ENCODE data around the gene DOK4. TPM values are rescaled to one million over a fixed set of nuclear protein-coding genes. Genes with fewer than 3 reads are reported as not detected.
A peak's percentile ranks its signal among the peaks of the same experiment; 100 is the strongest.

Gene DOK4
- total and polyA plus RNA-seq, 12 donors: 3.6 to 10.7 (median 8.0) TPM

GRCh38 chr16:57525761-57526160, 39.5 kb upstream of the DOK4 start:
- 90% methylated on average over 18 of the region's 18 CpGs for WGBS, 2 donors
- peak in 1 of 8 donors; percentile 4 for ATAC-seq
- no peak for TF ChIP-seq CTCF (IDR thresholded peaks at IDR 0.05)

DNA sequence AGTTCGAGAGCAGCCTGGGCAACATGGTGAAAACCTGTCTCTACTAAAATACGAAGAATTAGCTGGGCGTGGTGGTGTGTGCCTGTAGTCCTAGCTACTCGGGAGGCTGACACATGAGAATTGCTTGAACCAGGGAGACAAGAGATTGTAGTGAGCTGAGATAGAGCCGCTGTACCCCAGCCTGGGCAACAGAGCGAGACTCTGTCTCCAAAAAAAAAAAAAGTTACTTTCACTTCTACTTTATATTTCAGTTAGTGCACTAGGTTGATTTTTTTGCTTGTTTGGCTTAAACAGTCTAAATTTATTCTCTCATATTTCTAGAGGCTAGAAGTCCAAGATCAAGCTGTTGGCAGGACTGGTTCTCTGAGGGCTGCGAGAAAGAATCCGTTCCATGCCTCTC, 36.7 kb upstream of the DOK4 start:
- Histone ChIP-seq H3K4me3 (no peak overlapping the region), H3K27ac (no peak overlapping the region), H3K4me1 (peaks cover 0 to 21% (median 0%) of the 10 kb centered on the region in 9 donors), H3K9me3 (no peaks in the 10 kb centered on the region), H3K27me3 (no peaks in the 10 kb centered on the region), H3K36me3 (peaks cover 0 to 56% (median 4%) of the 10 kb centered on the region in 9 donors)
- no peak for DNase-seq
- ATAC-seq: no peak
- WGBS, 2 donors: 93 to 94% methylated on average over 8 of the region's 8 CpGs
- intact Hi-C loops (cut with DNase I): loop anchor here in 3 of 10 donors (5.0 kb wide), 1 partner anchor 221 kb away; no protein-coding TSS in a partner anchor
- no peak for TF ChIP-seq CTCF (IDR thresholded peaks at IDR 0.05)

More at GRCh38 chr16:57525761-57526160, 39.5 kb upstream of the DOK4 start:
- H3K4me1 ChIP-seq: peaks cover 0 to 32% (median 11%) of the 10 kb centered on the region in 9 donors
- no peak for DNase-seq
- peaks cover 0 to 16% (median 0%) of the 10 kb centered on the region in 7 donors for H3K27me3 ChIP-seq
- intact Hi-C loops (cut with DNase I): loop anchor here in 1 of 10 donors (5.0 kb wide), 1 partner anchor 43 kb away; no protein-coding TSS in a partner anchor
- peaks cover 0 to 46% (median 0%) of the 10 kb centered on the region in 9 donors for H3K36me3 ChIP-seq
- H3K27ac ChIP-seq: no peak overlapping the region
- H3K9me3 ChIP-seq: no peaks in the 10 kb centered on the region
- H3K4me3 ChIP-seq: no peak overlapping the region

DNA sequence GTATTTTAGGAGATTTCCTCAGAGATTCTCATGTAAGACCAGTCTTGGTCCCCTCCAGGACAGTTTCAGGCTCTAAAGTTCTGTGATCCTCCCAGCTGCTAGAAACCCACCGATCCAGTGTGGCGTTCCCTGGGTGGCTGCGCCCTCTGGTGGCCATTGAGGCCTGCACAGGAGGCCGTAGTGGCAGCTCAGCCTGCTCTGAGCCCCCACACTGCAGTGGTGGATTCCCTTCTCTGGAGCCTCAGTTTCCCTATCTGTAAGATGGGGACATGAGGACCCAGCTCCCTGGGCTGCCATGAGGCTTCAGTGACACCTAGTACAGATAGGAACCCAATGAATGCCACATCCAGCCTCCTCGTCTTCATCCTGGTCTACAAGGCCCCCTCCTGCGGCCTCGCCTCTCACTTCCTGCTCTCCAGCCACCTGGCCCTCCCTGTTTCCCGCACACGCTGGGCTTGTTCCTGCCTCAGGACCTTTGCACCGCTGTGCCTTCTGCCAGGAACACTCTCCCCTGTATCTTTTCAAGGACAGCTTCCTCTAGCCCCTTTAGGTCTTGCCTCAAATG, 33.6 kb upstream of the DOK4 start:
- H3K27me3 ChIP-seq: no peaks in the 10 kb centered on the region
- H3K27ac ChIP-seq: no peak overlapping the region
- intact Hi-C loops (cut with DNase I): loop anchor here (1.0 to 10.0 kb wide), 15 partner anchors 43 to 220 kb away; partner anchors contain the start of gene POLR2C (in 3 of the 10)
- DNase-seq (peak; percentile 79 to 85), ATAC-seq (peak; percentile 65 to 89 (median 80))
- TF ChIP-seq CTCF (IDR thresholded peaks at IDR 0.05): peak; percentile 93 to 99 (median 98)
- no peak overlapping the region for H3K4me3 ChIP-seq
- H3K36me3 ChIP-seq: peaks cover 0 to 60% (median 9%) of the 10 kb centered on the region in 9 donors
- H3K4me1 ChIP-seq: peaks cover 0 to 19% (median 5%) of the 10 kb centered on the region in 9 donors
- no peaks in the 10 kb centered on the region for H3K9me3 ChIP-seq
- WGBS, 2 donors: 34 to 37% methylated on average over 10 of the region's 10 CpGs

DNA sequence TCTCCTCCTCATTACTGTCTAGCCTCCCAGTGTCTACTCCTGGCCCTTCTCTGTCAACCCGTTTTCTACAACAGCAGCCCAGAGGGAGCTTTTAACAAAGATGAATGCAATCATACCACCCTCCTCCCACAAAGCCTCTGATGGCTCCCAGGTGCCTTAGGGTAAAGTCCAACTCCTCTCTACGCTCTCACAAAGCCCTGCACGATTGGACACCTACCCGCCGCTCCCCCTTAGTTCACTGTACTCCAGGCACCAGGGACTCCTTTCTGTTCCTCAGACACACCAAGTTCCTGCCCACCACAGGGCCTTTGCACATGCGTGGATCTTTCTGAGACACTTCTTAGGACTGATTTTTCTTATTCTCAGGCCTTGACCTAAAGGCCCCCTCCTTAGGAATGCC, 32.6 kb upstream of the DOK4 start:
- TF ChIP-seq CTCF (IDR thresholded peaks at IDR 0.05): no peak
- intact Hi-C loops (cut with DNase I): loop anchor here (1.0 to 10.0 kb wide), 14 partner anchors 42 to 219 kb away; partner anchors contain the start of gene POLR2C (in 3 of the 10)
- 90% methylated on average over 6 of the region's 6 CpGs for WGBS, 2 donors
- Histone ChIP-seq H3K9me3 (no peaks in the 10 kb centered on the region), H3K4me3 (no peak overlapping the region), H3K36me3 (peaks cover 0 to 63% (median 9%) of the 10 kb centered on the region in 9 donors), H3K27me3 (no peaks in the 10 kb centered on the region), H3K27ac (no peak overlapping the region), H3K4me1 (peaks cover 0 to 20% (median 11%) of the 10 kb centered on the region in 9 donors)
- DNase-seq (no peak), ATAC-seq (no peak)

All from heart right ventricle (tissue), 16 donors.